Measurements from ENCODE around the gene NSG2. TPM values are rescaled to one million over a fixed set of nuclear protein-coding genes. Genes with fewer than 3 reads are reported as not detected.

The NSG2 gene
- total and polyA plus RNA-seq, 4 donors, result 0.14 TPM; not detected in 3

GRCh38 chr5:174087783-174088182 lies 42.3 kb downstream of the NSG2 start:
- no peak overlapping the region for H3K27ac ChIP-seq (ENCODE audit: low read depth in 1 of 2, low read length in 2 of 2)
- no peak overlapping the region for H3K9ac ChIP-seq (ENCODE audit: low read depth in 1 of 2, low read length in 2 of 2)
- no peaks in the 10 kb centered on the region for H3K27me3 ChIP-seq (ENCODE audit: control insufficient read depth in 4 of 4, insufficient read depth in 4 of 4, low read length in 3 of 4)
- 84% methylated on average over 1 of the region's 1 CpG for WGBS
- no peaks in the 10 kb centered on the region for H3K36me3 ChIP-seq (ENCODE audit: control insufficient read depth in 4 of 4, insufficient read depth in 3 of 4, low read depth in 1 of 4, low read length in 3 of 4)
- no peak for TF ChIP-seq HNF4A (conservative IDR thresholded peaks at IDR 0.05)
- TF ChIP-seq HNF4G (IDR thresholded peaks at IDR 0.05), result no peak
- no peak for TF ChIP-seq GABPA (IDR thresholded peaks at IDR 0.05 in 1 of 2, conservative IDR thresholded peaks at IDR 0.05 in 1 of 2)
- TF ChIP-seq RAD21 (IDR thresholded peaks at IDR 0.05), result no peak
- no peak for TF ChIP-seq MAX (IDR thresholded peaks at IDR 0.05)
- TF ChIP-seq, protein P1, sequence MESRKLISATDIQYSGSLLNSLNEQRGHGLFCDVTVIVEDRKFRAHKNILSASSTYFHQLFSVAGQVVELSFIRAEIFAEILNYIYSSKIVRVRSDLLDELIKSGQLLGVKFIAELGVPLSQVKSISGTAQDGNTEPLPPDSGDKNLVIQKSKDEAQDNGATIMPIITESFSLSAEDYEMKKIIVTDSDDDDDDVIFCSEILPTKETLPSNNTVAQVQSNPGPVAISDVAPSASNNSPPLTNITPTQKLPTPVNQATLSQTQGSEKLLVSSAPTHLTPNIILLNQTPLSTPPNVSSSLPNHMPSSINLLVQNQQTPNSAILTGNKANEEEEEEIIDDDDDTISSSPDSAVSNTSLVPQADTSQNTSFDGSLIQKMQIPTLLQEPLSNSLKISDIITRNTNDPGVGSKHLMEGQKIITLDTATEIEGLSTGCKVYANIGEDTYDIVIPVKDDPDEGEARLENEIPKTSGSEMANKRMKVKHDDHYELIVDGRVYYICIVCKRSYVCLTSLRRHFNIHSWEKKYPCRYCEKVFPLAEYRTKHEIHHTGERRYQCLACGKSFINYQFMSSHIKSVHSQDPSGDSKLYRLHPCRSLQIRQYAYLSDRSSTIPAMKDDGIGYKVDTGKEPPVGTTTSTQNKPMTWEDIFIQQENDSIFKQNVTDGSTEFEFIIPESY (IDR thresholded peaks at IDR 0.05), result no peak
- TF ChIP-seq, protein P2, sequence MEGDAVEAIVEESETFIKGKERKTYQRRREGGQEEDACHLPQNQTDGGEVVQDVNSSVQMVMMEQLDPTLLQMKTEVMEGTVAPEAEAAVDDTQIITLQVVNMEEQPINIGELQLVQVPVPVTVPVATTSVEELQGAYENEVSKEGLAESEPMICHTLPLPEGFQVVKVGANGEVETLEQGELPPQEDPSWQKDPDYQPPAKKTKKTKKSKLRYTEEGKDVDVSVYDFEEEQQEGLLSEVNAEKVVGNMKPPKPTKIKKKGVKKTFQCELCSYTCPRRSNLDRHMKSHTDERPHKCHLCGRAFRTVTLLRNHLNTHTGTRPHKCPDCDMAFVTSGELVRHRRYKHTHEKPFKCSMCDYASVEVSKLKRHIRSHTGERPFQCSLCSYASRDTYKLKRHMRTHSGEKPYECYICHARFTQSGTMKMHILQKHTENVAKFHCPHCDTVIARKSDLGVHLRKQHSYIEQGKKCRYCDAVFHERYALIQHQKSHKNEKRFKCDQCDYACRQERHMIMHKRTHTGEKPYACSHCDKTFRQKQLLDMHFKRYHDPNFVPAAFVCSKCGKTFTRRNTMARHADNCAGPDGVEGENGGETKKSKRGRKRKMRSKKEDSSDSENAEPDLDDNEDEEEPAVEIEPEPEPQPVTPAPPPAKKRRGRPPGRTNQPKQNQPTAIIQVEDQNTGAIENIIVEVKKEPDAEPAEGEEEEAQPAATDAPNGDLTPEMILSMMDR (IDR thresholded peaks at IDR 0.05; ENCODE audit: low read depth, low read length, missing input control), result no peak
- no peak for TF ChIP-seq FOXA2 (IDR thresholded peaks at IDR 0.05)
- TF ChIP-seq, protein P3, sequence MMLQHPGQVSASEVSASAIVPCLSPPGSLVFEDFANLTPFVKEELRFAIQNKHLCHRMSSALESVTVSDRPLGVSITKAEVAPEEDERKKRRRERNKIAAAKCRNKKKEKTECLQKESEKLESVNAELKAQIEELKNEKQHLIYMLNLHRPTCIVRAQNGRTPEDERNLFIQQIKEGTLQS (IDR thresholded peaks at IDR 0.05), result no peak
- TF ChIP-seq YY1 (IDR thresholded peaks at IDR 0.05), result no peak
- TF ChIP-seq JUND (IDR thresholded peaks at IDR 0.05), result no peak
- no peak for DNase-seq (ENCODE audit: low spot score)
- no peak overlapping the region for H3K4me3 ChIP-seq (ENCODE audit: low read depth in 1 of 3, low read length in 3 of 3)
- no peaks in the 10 kb centered on the region for H3K4me1 ChIP-seq (ENCODE audit: control insufficient read depth in 4 of 4, insufficient read depth in 4 of 4, low read length in 3 of 4)
- no peaks in the 10 kb centered on the region for H3K9me3 ChIP-seq (ENCODE audit: control insufficient read depth in 4 of 4, low read length in 3 of 4)

GRCh38 chr5:174090129-174090528 lies 44.6 kb downstream of the NSG2 start:
- H3K36me3 ChIP-seq (ENCODE audit: control insufficient read depth in 4 of 4, insufficient read depth in 3 of 4, low read depth in 1 of 4, low read length in 3 of 4), result no peaks in the 10 kb centered on the region
- no peak overlapping the region for H3K4me3 ChIP-seq (ENCODE audit: low read depth in 1 of 3, low read length in 3 of 3)
- H3K27ac ChIP-seq (ENCODE audit: low read depth in 1 of 2, low read length in 2 of 2), result no peak overlapping the region
- H3K9me3 ChIP-seq (ENCODE audit: control insufficient read depth in 4 of 4, low read length in 3 of 4), result no peaks in the 10 kb centered on the region
- no peaks in the 10 kb centered on the region for H3K27me3 ChIP-seq (ENCODE audit: control insufficient read depth in 4 of 4, insufficient read depth in 4 of 4, low read length in 3 of 4)
- 85% methylated on average over 10 of the region's 10 CpGs for WGBS
- TF ChIP-seq TAF1 (conservative IDR thresholded peaks at IDR 0.05) (no peak), MAX (IDR thresholded peaks at IDR 0.05) (no peak), FOXA2 (IDR thresholded peaks at IDR 0.05) (no peak), SP1 (IDR thresholded peaks at IDR 0.05) (no peak), RXRA (IDR thresholded peaks at IDR 0.05) (no peak), HNF4G (IDR thresholded peaks at IDR 0.05) (no peak), NR2F2 (IDR thresholded peaks at IDR 0.05) (no peak), RAD21 (IDR thresholded peaks at IDR 0.05) (no peak), GABPA (IDR thresholded peaks at IDR 0.05 in 1 of 2, conservative IDR thresholded peaks at IDR 0.05 in 1 of 2) (no peak), YY1 (IDR thresholded peaks at IDR 0.05) (no peak), REST (IDR thresholded peaks at IDR 0.05) (no peak), HNF4A (conservative IDR thresholded peaks at IDR 0.05) (no peak), FOXA1 (IDR thresholded peaks at IDR 0.05) (no peak), JUND (IDR thresholded peaks at IDR 0.05) (no peak), EGR1 (IDR thresholded peaks at IDR 0.05; ENCODE audit: low read depth in 2 of 2) (no peak)
- TF ChIP-seq, protein P2 (IDR thresholded peaks at IDR 0.05; ENCODE audit: low read depth, low read length, missing input control), result no peak
- TF ChIP-seq, protein P3 (IDR thresholded peaks at IDR 0.05), result no peak
- TF ChIP-seq, protein P1 (IDR thresholded peaks at IDR 0.05), result no peak
- DNase-seq (ENCODE audit: low spot score), result no peak
- no peak overlapping the region for H3K9ac ChIP-seq (ENCODE audit: low read depth in 1 of 2, low read length in 2 of 2)
- H3K4me1 ChIP-seq (ENCODE audit: control insufficient read depth in 4 of 4, insufficient read depth in 4 of 4, low read length in 3 of 4), result no peaks in the 10 kb centered on the region
